ENCODE measurements around the gene EXOC3. TPM values are rescaled to one million over a fixed set of nuclear protein-coding genes. Genes with fewer than 3 reads are reported as not detected.
"Not testable (repeated sequence)": the region's sequence is repeated elsewhere in the genome, so short reads cannot be mapped to it uniquely, and the experiment has no call there.

The EXOC3 gene
- total RNA-seq, 1 donor from 2014 or later: 55.4 TPM

GRCh38 chr5:472076-472655 is 29.2 kb downstream of the EXOC3 start:
- Mint-ChIP-seq H3K4me1 (ENCODE audit: low read depth, unreplicated experiment) (no peaks in the 10 kb centered on the region), H3K27ac (ENCODE audit: unreplicated experiment) (no peak overlapping the region), H3K9me3 (ENCODE audit: unreplicated experiment) (peaks cover 4% of the 10 kb centered on the region), H3K4me3 (ENCODE audit: unreplicated experiment) (peak overlapping the region; percentile 22), H3K36me3 (ENCODE audit: unreplicated experiment) (no peaks in the 10 kb centered on the region), H3K27me3 (ENCODE audit: unreplicated experiment) (peaks cover 7% of the 10 kb centered on the region)
- DNase-seq: peak; percentile 19
- no peak for TF ChIP-seq CTCF (IDR thresholded peaks at IDR 0.05; ENCODE audit: partially characterized antibody, unreplicated experiment)

GRCh38 chr5:472656-473550 is 29.9 kb downstream of the EXOC3 start:
- Mint-ChIP-seq H3K27ac (ENCODE audit: unreplicated experiment) (no peak overlapping the region), H3K36me3 (ENCODE audit: unreplicated experiment) (no peaks in the 10 kb centered on the region), H3K9me3 (ENCODE audit: unreplicated experiment) (peaks cover 4% of the 10 kb centered on the region), H3K4me1 (ENCODE audit: low read depth, unreplicated experiment) (no peaks in the 10 kb centered on the region), H3K27me3 (ENCODE audit: unreplicated experiment) (peaks cover 12% of the 10 kb centered on the region), H3K4me3 (ENCODE audit: unreplicated experiment) (no peak overlapping the region)
- no peak for TF ChIP-seq CTCF (IDR thresholded peaks at IDR 0.05; ENCODE audit: partially characterized antibody, unreplicated experiment)
- DNase-seq: peak; percentile 91

- Mint-ChIP-seq H3K4me3 (ENCODE audit: unreplicated experiment) (peak overlapping the region; percentile 85), H3K36me3 (ENCODE audit: unreplicated experiment) (no peaks in the 10 kb centered on the region), H3K4me1 (ENCODE audit: low read depth, unreplicated experiment) (no peaks in the 10 kb centered on the region), H3K9me3 (ENCODE audit: unreplicated experiment) (peaks cover 4% of the 10 kb centered on the region), H3K27ac (ENCODE audit: unreplicated experiment) (no peak overlapping the region), H3K27me3 (ENCODE audit: unreplicated experiment) (peaks cover 12% of the 10 kb centered on the region)
- TF ChIP-seq CTCF (IDR thresholded peaks at IDR 0.05; ENCODE audit: partially characterized antibody, unreplicated experiment): no peak
- DNase-seq: peak; percentile 57
These were observed 30.7 kb downstream of the EXOC3 start for GRCh38 chr5:473551-474192.

GRCh38 chr5:474232-474839 is 31.4 kb downstream of the EXOC3 start:
- not testable (repeated sequence) for H3K4me1 Mint-ChIP-seq (ENCODE audit: low read depth, unreplicated experiment); H3K9me3 Mint-ChIP-seq (ENCODE audit: unreplicated experiment); H3K27ac Mint-ChIP-seq (ENCODE audit: unreplicated experiment); DNase-seq; H3K4me3 Mint-ChIP-seq (ENCODE audit: unreplicated experiment); H3K36me3 Mint-ChIP-seq (ENCODE audit: unreplicated experiment)
- peaks cover 12% of the 10 kb centered on the region for H3K27me3 Mint-ChIP-seq (ENCODE audit: unreplicated experiment)

- no peak for TF ChIP-seq CTCF (IDR thresholded peaks at IDR 0.05; ENCODE audit: partially characterized antibody, unreplicated experiment)
- H3K27me3 Mint-ChIP-seq (ENCODE audit: unreplicated experiment): peaks cover 12% of the 10 kb centered on the region
- DNase-seq: peak; percentile 32
- no peaks in the 10 kb centered on the region for H3K36me3 Mint-ChIP-seq (ENCODE audit: unreplicated experiment)
- no peak overlapping the region for H3K27ac Mint-ChIP-seq (ENCODE audit: unreplicated experiment)
- peak overlapping the region; percentile 52 for H3K4me3 Mint-ChIP-seq (ENCODE audit: unreplicated experiment)
- H3K4me1 Mint-ChIP-seq (ENCODE audit: low read depth, unreplicated experiment): no peaks in the 10 kb centered on the region
- peaks cover 4% of the 10 kb centered on the region for H3K9me3 Mint-ChIP-seq (ENCODE audit: unreplicated experiment)
These were observed 32.1 kb downstream of the EXOC3 start for GRCh38 chr5:474840-475661.
